Activated naive CD8-positive, alpha-beta T cell treated with anti-CD3 and anti-CD28 coated beads, Interleukin-2, amount 10 ng/mL, durations not matched to agents 7 days and 5 days (primary cell): ENCODE results near the gene TRMT112. TPM values are rescaled to one million over a fixed set of nuclear protein-coding genes. Genes with fewer than 3 reads are reported as not detected.
"Not testable (repeated sequence)": the region's sequence is repeated elsewhere in the genome, so short reads cannot be mapped to it uniquely, and the experiment has no call there.

Source experiments
- ATAC-seq: fragments of 150-1000 bp; cut with Tn5 transposase; one replicate; pipeline ENCODE4 v1.10.0; 2021; ENCODE audit warnings: low read depth, moderate library complexity
- POLR2A ChIA-PET: fragments of 350-600 bp; sonication (Branson Sonifier 250); formaldehyde crosslinking; loops from one replicate; lab custom pipeline; 2021; ENCODE audit warnings: antibody characterized with exemption; lab: Charles Lee
- DNase-seq: peaks from one replicate; pipeline ENCODE4 v3.0.0; 2021
- H3K27ac Mint-ChIP-seq: one replicate; pipeline ENCODE4 v1.8.0; 2022; ENCODE audit warnings: mild to moderate bottlenecking, mixed read lengths
- H3K27me3 Mint-ChIP-seq: one replicate; pipeline ENCODE4 v1.8.0; 2022; ENCODE audit warnings: mild to moderate bottlenecking, moderate library complexity, mixed read lengths
- H3K36me3 Mint-ChIP-seq: one replicate; pipeline ENCODE4 v1.8.0; 2021; ENCODE audit warnings: mild to moderate bottlenecking, mixed read lengths
- H3K4me1 Mint-ChIP-seq: one replicate; pipeline ENCODE4 v1.8.0; 2021; ENCODE audit warnings: mixed read lengths
- H3K4me3 Mint-ChIP-seq: one replicate; pipeline ENCODE4 v1.8.0; 2022; ENCODE audit warnings: mild to moderate bottlenecking, moderate library complexity, mixed read lengths
- H3K9me3 Mint-ChIP-seq: one replicate; pipeline ENCODE4 v1.8.0; 2021; ENCODE audit warnings: mixed read lengths
- total RNA-seq, 2 experiments: library from RNA; stranded (reverse); gene quantifications; one replicate each; pipeline ENCODE4 v1.2.3, GENCODE V29; 2021

Gene TRMT112
- total RNA-seq, 2 experiments from 2014 or later: 140 to 151 TPM

DNA sequence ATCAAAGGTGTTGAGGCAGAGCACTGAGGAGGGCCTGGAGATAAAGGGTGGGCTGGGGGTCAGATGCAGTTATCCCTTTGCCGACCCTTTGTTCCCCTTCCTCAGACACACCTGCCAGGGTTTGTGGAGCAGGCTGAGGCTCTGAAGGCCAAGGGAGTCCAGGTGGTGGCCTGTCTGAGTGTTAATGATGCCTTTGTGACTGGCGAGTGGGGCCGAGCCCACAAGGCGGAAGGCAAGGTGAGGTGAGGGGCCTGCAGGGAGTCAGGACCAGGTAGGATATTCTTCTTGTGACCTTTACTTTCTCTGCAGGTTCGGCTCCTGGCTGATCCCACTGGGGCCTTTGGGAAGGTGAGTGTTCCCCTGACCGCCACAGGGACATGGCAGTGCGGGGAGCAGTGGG is 3.2 kb upstream of the TRMT112 start:
- Mint-ChIP-seq H3K27me3 (no peaks in the 10 kb centered on the region), H3K4me1 (peaks cover 21% of the 10 kb centered on the region), H3K9me3 (no peaks in the 10 kb centered on the region), H3K36me3 (peaks cover 6% of the 10 kb centered on the region), H3K4me3 (no peak overlapping the region), H3K27ac (no peak overlapping the region)
- POLR2A ChIA-PET: interaction anchor here (1.7 kb wide), 1 partner anchor 11 kb away, joined by 7 read pairs; no protein-coding TSS in a partner anchor
- no peak for DNase-seq
- no peak for ATAC-seq

DNA sequence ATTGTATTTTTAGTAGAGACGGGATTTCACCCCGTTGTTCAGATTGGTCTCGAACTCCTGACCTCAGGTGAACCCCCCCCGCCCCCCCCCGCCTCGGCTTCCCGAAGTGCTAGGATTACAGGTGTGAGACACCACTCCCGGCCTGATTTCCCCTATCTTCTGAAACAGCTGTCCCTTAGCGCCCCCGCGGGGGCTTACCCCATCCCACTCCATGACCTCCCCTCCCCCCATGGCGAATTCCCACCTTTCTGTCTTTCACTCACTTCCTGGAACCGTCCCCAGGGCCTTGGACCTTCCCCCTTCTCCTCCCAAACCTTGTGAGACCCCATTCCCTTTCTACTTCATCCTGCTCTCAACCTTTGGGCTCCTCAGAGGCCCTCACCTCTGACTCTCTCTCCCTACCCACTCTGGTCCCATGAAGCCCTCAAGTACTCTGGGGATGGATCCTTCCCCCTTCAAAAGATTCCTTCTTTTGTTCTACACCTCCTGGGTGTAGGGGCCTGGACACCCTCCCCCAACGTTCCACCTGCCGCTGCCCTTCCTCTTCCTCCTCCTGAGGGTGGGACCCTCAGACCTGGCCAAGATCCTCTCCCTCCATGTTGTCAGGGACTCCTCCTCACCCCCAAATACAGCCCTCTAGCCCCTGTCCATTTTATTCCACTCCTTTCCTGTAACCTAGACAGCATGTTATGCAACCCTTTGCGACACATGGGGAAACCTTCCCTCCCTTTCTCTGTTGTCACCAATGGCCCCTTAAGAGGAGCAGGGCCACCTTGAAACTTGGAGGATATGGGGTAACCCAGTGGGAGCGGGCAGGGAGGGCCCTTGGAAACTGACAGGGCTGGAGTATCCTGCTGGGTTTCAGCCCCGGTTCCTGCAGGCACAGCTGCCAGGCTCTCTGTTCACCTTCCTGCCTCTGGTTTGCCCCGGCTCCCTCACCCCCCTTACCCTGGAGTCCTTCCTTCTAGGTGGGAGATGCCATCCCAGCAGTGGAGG is 1.7 kb upstream of the TRMT112 start:
- Mint-ChIP-seq H3K9me3 (no peaks in the 10 kb centered on the region), H3K4me3 (peak overlapping the region; percentile 87), H3K27me3 (no peaks in the 10 kb centered on the region), H3K4me1 (peaks cover 21% of the 10 kb centered on the region), H3K36me3 (peaks cover 7% of the 10 kb centered on the region), H3K27ac (peak overlapping the region; percentile 97)
- DNase-seq (no peak), ATAC-seq (no peak)
- POLR2A ChIA-PET: interaction anchor here (0.6 to 3.6 kb wide), 12 partner anchors 8 to 133 kb away, joined by 6 to 53 read pairs (median 14); partner anchors contain the start of genes CCDC88B, ESRRA and STIP1

DNA sequence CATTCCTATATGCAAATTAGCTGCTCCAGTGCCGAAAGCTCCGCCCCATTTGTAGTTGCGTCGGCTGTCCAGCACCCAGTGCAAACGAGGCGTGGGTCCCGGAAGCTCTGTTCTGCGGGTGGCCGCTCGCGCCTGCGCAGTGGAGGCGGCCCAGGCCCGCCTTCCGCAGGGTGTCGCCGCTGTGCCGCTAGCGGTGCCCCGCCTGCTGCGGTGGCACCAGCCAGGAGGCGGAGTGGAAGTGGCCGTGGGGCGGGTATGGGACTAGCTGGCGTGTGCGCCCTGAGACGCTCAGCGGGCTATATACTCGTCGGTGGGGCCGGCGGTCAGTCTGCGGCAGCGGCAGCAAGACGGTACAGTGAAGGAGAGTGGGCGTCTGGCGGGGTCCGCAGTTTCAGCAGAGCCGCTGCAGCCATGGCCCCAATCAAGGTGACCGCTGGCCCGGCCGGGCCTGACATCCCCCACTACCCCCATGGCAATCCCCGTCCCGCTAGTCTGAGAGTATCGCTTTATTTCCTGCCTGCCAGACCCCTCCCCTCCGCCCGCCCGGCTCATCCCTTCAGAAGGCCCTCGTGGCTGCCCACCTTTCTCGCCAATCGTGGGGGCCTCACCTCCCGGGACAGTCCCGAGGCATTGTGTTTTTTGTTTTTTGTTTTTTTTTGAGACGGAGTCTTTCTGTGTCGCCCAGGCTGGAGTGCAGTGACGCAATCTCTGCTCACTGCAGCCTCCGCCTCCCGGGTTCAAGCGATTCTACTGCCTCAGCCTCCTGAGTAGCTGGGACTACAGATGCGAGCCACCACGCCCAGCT is 804 bp upstream of the TRMT112 start, which contains the start of gene PRDX5:
Gene PRDX5, plus strand, starts transcription at position 161 of the 805 bp plus-strand sequence. Its CDS starts 95 bp downstream, at position 256.
- Mint-ChIP-seq H3K36me3 (peaks cover 7% of the 10 kb centered on the region), H3K27ac (peak within 1 kb of the TSS; percentile 97), H3K4me1 (peaks cover 23% of the 10 kb centered on the region)

DNA sequence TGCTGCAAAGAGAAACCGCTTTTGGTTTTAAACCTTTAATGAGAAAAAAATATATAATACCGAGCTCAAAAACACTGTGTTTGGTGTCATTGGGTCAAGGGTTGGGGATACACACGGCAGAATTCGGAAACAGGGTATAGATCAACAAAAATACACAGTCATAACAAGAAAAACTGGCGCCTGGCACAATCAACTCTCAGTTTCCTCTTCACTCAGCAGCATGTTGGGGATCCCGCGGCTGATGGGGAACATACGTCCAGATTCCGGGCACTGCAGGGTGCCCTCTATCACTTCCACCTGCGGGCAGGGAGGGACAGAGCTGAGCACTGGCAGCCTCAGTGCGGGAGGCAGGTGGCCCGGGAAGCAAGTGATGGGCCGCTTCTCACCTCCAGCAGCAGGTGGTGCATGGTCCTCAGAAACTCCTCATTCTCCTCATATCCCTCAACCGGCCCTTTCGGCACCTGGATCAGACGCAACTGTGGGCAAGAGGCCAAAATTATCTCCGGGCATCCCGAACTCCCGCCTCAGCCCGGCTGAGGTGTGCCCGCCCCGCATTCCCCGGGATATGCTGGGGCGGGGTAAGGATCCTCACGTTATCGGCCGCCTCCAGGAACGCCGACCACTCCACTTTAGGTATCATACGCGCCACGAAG is 561 bp downstream of the TRMT112 start:
- H3K27ac Mint-ChIP-seq: peak overlapping the region; percentile 97
- no peaks in the 10 kb centered on the region for H3K9me3 Mint-ChIP-seq
- H3K4me1 Mint-ChIP-seq: peaks cover 33% of the 10 kb centered on the region
- ATAC-seq (no peak), DNase-seq (peak; percentile 59)
- POLR2A ChIA-PET: interaction anchor here (0.7 to 3.6 kb wide), 23 partner anchors 9 to 462 kb away, joined by 3 to 53 read pairs (median 8); partner anchors contain the start of genes BAD, CCDC88B, COX8A and ESRRA
- H3K4me3 Mint-ChIP-seq: peak overlapping the region; percentile 87
- H3K36me3 Mint-ChIP-seq: peaks cover 7% of the 10 kb centered on the region
- no peaks in the 10 kb centered on the region for H3K27me3 Mint-ChIP-seq

More for the DNA sequence above, 804 bp upstream of the TRMT112 start, which contains the start of gene PRDX5:
- no peaks in the 10 kb centered on the region for H3K27me3 Mint-ChIP-seq
- DNase-seq: peak; percentile 97
- POLR2A ChIA-PET: interaction anchor here (0.6 to 3.6 kb wide), 27 partner anchors 9 to 461 kb away, joined by 3 to 53 read pairs (median 8); partner anchors contain the start of genes BAD, CCDC88B, COX8A and ESRRA
- peak within 1 kb of the TSS; percentile 87 for H3K4me3 Mint-ChIP-seq
- no peaks in the 10 kb centered on the region for H3K9me3 Mint-ChIP-seq
- ATAC-seq: peak; percentile 82

DNA sequence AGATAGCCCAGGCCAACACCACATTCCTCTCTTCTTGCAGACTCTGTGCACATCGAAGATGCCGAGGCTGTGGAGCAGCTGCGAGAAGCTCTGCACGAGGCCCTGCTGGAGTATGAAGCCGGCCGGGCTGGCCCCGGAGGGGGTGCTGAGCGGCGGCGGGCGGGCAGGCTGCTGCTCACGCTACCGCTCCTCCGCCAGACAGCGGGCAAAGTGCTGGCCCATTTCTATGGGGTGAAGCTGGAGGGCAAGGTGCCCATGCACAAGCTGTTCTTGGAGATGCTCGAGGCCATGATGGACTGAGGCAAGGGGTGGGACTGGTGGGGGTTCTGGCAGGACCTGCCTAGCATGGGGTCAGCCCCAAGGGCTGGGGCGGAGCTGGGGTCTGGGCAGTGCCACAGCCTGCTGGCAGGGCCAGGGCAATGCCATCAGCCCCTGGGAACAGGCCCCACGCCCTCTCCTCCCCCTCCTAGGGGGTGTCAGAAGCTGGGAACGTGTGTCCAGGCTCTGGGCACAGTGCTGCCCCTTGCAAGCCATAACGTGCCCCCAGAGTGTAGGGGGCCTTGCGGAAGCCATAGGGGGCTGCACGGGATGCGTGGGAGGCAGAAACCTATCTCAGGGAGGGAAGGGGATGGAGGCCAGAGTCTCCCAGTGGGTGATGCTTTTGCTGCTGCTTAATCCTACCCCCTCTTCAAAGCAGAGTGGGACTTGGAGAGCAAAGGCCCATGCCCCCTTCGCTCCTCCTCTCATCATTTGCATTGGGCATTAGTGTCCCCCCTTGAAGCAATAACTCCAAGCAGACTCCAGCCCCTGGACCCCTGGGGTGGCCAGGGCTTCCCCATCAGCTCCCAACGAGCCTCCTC is 1.5 kb downstream of the TRMT112 start:
- POLR2A ChIA-PET: interaction anchor here (1.1 to 3.6 kb wide), 8 partner anchors 16 to 109 kb away, joined by 3 to 53 read pairs (median 16); partner anchors contain the start of genes CCDC88B, FERMT3, NUDT22 and RPS6KA4
- not testable (repeated sequence) for H3K27me3 Mint-ChIP-seq, H3K36me3 Mint-ChIP-seq, H3K9me3 Mint-ChIP-seq, DNase-seq, ATAC-seq
- H3K27ac Mint-ChIP-seq: peak overlapping the region; percentile 97
- H3K4me1 Mint-ChIP-seq: peaks cover 31% of the 10 kb centered on the region
- peak overlapping the region; percentile 87 for H3K4me3 Mint-ChIP-seq

DNA sequence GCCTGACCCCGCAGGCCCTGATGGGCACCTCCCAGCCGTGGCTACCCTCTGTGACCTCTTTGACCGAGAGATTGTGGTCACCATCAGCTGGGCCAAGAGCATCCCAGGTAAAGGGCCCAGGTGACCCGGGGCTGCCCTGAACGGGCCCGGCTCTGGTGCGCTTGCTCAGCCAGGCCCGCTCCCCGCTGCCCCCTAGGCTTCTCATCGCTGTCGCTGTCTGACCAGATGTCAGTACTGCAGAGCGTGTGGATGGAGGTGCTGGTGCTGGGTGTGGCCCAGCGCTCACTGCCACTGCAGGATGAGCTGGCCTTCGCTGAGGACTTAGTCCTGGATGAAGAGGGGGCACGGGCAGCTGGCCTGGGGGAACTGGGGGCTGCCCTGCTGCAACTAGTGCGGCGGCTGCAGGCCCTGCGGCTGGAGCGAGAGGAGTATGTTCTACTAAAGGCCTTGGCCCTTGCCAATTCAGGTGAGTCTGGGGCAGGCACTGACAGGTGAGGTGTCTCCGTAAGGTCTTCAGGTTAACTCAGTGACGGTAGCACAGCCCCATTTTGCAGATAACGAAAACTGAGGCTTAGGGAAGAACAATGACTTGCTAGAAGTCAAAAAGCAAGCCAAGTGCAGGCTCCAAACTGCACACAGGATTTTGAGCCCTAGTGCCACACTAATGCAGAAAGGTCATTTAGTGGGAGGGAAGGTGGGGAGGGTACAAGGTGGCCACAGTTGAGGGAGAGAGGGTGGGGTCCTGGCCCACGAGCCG is 2.4 kb downstream of the TRMT112 start:
- no peak overlapping the region for H3K27ac Mint-ChIP-seq
- H3K27me3 Mint-ChIP-seq: no peaks in the 10 kb centered on the region
- no peak overlapping the region for H3K4me3 Mint-ChIP-seq
- peaks cover 1% of the 10 kb centered on the region for H3K36me3 Mint-ChIP-seq
- peaks cover 33% of the 10 kb centered on the region for H3K4me1 Mint-ChIP-seq
- ATAC-seq: no peak
- POLR2A ChIA-PET: no interaction called here
- no peaks in the 10 kb centered on the region for H3K9me3 Mint-ChIP-seq
- DNase-seq: no peak

DNA sequence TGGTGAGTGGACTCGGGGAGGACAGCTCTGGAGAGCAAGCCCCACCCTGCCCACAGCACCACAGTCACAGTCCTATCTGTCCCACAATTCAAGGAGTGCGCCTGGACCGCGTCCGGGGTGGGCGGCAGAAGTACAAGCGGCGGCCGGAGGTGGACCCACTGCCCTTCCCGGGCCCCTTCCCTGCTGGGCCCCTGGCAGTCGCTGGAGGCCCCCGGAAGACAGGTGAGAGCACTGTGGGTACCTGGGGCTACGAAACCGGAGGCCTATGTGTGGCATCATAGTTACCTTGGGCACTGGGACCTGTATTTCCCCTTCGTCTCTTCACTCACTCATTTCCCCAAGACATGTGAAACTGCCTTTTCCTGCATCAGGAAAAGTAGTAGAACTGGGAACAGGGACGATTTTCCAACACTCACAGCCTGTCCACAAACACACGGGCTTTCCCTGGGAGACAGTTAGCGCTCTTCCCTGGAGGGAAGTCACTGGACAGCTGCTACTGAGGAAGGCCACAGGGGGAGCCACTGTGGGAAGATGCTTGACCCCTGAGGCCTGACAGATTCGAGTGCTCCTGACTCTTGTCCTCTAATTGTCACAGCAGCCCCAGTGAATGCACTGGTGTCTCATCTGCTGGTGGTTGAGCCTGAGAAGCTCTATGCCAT is 3.1 kb downstream of the TRMT112 start:
- ATAC-seq: no peak
- Mint-ChIP-seq H3K36me3 (peaks cover 1% of the 10 kb centered on the region), H3K4me1 (peaks cover 32% of the 10 kb centered on the region), H3K9me3 (no peaks in the 10 kb centered on the region), H3K27me3 (no peaks in the 10 kb centered on the region), H3K27ac (no peak overlapping the region), H3K4me3 (no peak overlapping the region)
- POLR2A ChIA-PET: interaction anchor here (1.2 kb wide), 1 partner anchor 26 kb away, joined by 3 read pairs; the partner anchor contains the start of gene CCDC88B
- no peak for DNase-seq

DNA sequence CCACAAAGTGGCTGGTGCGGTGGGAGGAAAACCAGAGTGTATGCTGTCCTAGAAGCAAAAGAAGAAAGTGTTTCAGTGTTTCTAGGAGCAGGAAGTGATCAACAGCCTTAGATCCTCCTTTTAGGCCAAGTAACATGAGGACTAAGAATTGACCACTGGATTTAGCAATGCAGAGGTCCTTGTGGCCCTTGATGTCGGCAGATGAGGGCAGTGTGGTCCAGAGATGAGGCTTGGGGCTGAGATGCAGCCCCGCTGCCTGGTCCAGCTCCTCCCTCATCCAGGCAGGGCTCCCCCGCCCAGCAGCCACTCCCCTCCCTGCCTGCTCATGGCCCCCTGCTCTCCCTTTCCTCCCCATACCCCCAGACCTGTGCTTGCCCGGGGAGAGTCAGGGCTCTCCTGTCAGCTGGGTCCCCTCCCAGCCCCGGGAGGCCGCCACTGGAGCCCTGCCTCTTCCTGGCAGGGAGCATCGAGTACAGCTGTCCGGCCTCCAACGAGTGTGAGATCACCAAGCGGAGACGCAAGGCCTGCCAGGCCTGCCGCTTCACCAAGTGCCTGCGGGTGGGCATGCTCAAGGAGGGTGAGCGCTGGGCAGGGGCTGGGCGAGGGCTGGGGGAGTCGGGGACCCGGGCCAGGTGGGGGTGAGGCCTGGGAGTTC is 3.7 kb downstream of the TRMT112 start:
- no peaks in the 10 kb centered on the region for H3K27me3 Mint-ChIP-seq
- DNase-seq (no peak), ATAC-seq (no peak)
- peaks cover 1% of the 10 kb centered on the region for H3K36me3 Mint-ChIP-seq
- H3K27ac Mint-ChIP-seq: peak overlapping the region; percentile 74
- POLR2A ChIA-PET: interaction anchor here (1.2 kb wide), 1 partner anchor 27 kb away, joined by 3 read pairs; the partner anchor contains the start of gene CCDC88B
- no peaks in the 10 kb centered on the region for H3K9me3 Mint-ChIP-seq
- peaks cover 28% of the 10 kb centered on the region for H3K4me1 Mint-ChIP-seq
- H3K4me3 Mint-ChIP-seq: no peak overlapping the region

DNA sequence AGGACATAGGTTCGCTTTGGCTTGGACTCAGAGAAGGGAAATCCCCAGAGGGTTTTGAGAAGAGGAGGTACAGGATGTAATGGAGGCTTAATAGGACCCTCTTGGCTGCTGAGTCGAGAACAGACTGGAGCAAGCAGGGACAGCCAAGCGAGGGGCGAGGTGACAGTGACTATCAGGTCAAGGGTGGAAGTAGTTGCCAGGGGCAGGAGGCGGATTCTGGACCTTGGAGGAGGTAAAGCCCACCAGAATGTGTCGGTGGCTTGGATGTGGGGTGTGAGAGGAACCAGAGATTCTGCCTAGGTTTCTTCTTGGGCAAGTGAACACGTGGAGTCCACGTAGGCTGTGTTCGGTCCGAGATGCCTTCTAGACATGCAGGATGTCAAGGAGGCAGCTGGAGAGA is 4.4 kb downstream of the TRMT112 start:
- H3K4me1 Mint-ChIP-seq: peaks cover 25% of the 10 kb centered on the region
- peaks cover 1% of the 10 kb centered on the region for H3K36me3 Mint-ChIP-seq
- H3K27me3 Mint-ChIP-seq: no peaks in the 10 kb centered on the region
- peak overlapping the region; percentile 74 for H3K27ac Mint-ChIP-seq
- DNase-seq (no peak), ATAC-seq (no peak)
- H3K4me3 Mint-ChIP-seq: no peak overlapping the region
- H3K9me3 Mint-ChIP-seq: no peaks in the 10 kb centered on the region
- POLR2A ChIA-PET: interaction anchor here (1.2 kb wide), 1 partner anchor 28 kb away, joined by 3 read pairs; the partner anchor contains the start of gene CCDC88B

DNA sequence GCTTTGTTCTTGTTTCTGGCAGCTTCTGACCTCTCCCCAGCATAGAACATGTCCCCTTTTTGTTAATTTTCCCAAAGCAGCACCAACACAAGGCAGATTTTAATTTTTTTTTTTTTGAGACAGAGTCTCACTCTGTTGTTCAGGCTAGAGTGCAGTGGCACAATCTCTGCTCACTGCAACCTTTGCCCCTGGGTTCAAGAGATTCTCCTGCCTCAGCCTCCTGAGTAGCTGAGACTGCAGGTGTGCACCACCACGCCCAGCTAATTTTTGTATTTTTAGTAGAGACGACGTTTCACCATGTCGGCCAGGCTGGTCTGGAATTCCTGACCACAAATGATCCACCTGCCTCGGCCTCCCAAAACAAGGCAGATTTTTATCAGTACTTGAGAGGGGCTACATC is 9.6 kb downstream of the TRMT112 start:
- not testable (repeated sequence) for H3K36me3 Mint-ChIP-seq, DNase-seq, H3K9me3 Mint-ChIP-seq, H3K27me3 Mint-ChIP-seq, H3K27ac Mint-ChIP-seq, ATAC-seq
- Mint-ChIP-seq H3K4me1 (peaks cover 28% of the 10 kb centered on the region), H3K4me3 (peak overlapping the region; percentile 4)
- POLR2A ChIA-PET: interaction anchor here (0.6 to 4.6 kb wide), 3 partner anchors 10 to 40 kb away, joined by 3 to 45 read pairs (median 6); partner anchors contain the start of genes PRDX5 and TRMT112
